ENCODE measurements around the gene JUP.
A peak's percentile ranks its signal among the peaks of the same experiment; 100 is the strongest.
"Not testable (repeated sequence)": the region's sequence is repeated elsewhere in the genome, so short reads cannot be mapped to it uniquely, and the experiment has no call there.

Gene JUP

DNA sequence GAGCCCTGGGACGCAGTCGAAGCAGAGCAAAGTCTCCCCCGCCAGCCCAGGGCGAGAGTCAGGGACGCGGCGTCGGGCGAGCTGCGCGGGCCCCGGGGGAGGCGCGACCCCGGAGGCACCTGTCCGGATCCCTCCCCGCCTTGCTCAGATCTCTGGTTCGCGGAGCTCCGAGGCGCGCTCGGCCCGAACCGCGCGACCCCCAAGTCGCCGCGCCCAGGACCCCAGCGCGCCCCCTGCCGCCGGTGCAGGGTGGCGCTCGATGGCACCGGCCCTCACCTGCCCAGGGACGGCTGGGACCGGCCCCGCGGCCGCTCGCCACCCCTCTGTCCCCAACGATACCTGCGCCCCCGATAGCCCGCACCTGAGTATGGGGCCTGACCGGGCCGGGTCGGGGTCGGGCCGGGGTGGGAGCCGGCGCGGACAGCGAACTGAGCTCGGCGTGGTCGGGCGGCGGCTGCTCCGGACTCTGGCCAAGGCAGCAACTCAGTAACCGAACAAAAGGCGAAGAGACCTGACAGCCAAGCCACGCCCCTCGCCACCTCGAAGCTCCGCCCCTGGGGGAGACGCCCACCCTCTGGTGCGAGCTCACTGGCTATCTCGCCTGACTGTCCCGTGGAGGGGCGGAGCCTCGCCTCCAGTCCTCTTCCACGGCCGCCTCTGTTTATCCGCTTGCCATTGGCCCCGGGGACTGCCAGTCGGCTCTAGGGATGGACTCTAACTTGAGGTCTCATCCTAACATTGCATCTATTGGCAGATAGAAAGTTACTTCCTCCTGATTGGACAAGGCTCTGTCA, at the start of gene JUP:
Gene JUP (minus strand): TSS at position 485 of the 794 bp plus-strand sequence. CDS start 14,857 bp downstream, outside the sequence.
- peak; percentile 98 for DNase-seq (ENCODE audit: low spot score)

DNA sequence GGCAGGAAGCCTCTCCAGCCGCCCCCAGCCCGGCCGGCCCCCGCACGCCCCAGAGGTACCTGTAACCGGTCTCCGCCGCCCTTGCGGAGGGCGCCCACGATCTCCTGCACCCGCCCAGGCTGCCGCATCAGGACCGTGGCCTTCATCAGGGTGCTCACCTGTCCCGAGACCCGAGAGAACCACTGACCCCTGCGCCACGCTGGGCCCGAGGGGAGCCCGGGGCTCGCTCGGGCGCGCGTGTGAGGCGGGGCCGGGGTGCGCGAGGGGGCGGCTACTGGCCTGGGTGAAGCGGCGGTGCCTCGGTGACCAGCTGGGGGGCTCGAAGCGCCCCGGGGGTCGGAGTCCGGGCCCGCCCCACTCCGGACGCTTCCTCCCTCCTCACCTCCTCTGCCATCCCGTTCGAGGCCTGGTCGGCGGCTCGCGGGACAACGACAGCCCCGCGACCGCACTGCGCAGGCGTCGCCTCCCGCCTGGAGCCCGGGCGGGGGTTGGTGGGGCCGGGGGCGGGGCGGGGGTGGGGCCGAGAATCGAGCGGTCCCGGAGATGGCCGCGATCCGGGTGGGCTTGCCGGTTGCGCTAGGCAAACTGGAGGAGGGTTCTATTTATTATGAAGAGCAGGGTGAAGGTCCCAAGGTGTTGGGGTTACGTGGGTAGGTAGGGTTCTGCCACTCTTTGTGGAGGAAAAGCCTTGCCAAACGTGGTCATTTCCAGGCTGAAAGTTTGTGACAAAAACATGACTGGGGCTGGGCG, 49.5 kb upstream of the JUP start, which contains the start of gene NT5C3B:
Gene NT5C3B (minus strand): TSS at position 433 of the 750 bp plus-strand sequence. CDS start 39 bp downstream, at position 394.
- DNase-seq (ENCODE audit: low spot score) = peak; percentile 96

DNA sequence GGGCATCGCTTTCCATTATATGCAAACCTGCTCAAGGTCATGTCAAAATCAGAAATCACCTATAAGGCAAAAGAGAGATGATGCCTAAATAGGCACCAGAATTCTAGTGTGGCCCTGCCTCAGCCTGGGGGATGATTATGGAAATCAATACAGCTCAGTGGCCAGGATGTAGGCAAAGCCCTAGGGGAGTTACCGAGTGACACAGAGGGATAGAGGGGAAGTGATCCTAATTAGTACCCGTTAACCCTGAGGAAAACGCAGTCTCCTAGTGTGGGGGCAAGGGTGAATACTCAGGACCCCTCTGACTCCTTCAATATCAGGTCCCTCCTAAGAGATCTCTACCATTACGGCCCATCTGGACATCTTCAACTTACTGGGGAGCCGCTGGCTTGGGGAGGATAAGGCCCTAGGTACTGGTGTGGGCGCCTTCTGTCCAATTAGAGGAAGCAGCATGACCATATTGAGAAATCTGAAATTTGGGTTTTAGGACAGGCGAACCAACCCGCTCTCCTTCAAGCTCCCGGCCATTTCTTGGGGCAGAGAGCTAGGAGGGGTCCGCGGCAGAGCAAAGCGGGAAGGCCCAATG, 48.8 kb upstream of the JUP start:
- DNase-seq (ENCODE audit: low spot score) = peak; percentile 50

DNA sequence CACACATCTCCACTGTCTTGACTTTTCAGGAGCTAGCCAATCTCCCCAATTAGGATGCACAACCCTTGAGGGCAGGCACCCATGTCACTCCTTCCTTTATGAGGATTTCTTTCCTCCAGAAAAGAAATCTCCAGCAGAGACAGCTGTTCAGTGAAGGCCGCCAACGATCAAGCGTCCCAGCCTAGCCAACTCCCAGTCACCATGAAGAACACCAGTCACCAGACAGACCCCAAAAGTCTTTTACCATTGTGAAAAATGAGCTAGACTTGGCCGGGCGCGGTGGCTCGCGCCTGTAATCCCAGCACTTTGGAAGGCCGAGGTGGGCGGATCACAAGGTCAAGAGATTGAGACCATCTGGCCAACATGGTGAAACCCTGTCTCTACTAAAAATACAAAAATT, 43.5 kb upstream of the JUP start:
- DNase-seq (ENCODE audit: low spot score) = not testable (repeated sequence)

DNA sequence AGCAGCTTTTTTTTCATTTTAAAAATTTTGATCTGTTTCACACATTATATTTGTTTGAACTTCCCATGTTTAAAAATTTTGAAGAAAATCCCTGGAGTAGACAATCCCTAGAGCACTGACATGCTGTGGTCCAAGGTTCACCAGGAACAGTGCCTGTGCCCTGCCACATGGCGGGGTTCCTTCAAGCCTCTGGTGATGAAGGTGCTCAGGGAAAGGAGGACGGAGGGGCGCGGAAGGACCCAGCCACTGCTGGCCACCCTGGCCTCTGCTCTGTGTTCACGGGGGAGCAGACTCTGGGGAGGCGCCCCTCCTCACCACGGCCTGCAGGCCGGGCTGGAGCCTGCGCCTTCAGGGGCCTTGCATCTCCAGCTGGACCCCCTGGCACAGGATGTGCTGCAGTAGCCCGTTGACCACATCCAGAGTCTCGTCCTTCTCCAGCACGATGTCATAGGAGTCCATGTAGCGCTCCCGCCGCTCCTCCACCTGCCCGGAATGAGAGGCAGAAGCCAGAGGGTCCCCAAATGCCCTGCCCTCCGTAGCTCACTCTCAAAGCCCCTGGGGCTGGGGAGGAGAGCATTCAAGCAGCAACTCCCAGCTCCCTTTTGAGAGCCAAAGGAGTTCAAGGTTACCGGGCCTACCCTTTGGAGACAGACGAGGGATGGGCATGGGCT, 38.8 kb upstream of the JUP start:
- no peak for DNase-seq (ENCODE audit: low spot score)

DNA sequence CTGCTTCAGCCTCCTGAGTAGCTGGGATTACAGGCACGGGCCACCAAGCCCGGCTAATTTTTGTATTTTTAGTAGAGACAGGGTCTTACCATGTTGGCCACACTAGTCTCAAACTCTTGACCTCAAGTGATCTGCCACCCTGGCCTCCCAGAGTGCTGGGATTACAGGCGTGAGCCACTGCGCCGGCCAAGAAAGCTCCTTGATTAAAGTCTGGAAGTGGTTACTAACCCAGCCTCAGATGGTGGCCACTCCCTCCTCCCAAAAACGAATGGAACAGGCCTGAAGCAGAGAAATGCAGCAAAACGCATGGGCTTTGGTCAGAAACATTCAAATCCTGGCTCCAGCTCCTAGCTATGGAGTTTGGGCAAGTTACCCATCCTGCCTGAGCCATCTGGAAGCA, 37.6 kb upstream of the JUP start:
- DNase-seq (ENCODE audit: low spot score) = no peak

DNA sequence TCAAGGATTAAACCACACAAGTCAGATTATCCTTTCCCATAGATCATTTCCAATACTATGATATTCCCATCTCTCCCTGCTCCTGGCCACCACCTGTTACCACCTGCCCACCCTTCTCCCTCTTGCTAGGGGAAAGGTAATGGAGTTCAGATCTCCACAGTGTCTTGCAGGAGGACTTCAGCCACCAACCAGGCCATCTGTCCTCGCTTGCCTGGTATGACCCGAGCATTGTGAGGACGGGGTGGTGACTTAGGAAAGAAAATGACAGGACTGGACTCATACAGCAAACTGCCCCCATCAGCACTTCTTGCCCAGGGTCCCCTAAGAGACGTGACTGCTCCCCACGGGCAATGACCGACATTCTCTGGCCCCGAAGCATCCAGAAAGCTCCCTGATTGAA, 37.1 kb upstream of the JUP start:
- no peak for DNase-seq (ENCODE audit: low spot score)

DNA sequence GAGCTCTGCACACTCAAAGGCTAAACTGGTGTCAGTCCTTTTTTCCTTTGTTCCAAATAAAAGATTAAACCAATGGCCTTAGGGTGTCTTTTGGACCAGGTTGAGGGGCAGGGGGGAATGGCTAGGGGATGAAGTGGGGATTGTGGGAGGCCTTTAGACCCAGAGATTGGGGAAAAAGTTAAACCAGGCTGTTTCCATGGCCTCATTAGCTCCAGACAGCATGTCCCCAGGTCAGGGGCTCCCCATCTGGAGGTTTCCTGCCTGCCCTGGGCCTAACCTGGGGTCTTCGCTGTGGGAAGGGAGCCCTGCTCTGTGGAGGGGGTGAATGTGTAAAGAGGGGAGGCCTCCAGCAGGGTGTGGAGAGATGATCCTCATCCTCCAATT, 36.6 kb upstream of the JUP start:
- no peak for DNase-seq (ENCODE audit: low spot score)

DNA sequence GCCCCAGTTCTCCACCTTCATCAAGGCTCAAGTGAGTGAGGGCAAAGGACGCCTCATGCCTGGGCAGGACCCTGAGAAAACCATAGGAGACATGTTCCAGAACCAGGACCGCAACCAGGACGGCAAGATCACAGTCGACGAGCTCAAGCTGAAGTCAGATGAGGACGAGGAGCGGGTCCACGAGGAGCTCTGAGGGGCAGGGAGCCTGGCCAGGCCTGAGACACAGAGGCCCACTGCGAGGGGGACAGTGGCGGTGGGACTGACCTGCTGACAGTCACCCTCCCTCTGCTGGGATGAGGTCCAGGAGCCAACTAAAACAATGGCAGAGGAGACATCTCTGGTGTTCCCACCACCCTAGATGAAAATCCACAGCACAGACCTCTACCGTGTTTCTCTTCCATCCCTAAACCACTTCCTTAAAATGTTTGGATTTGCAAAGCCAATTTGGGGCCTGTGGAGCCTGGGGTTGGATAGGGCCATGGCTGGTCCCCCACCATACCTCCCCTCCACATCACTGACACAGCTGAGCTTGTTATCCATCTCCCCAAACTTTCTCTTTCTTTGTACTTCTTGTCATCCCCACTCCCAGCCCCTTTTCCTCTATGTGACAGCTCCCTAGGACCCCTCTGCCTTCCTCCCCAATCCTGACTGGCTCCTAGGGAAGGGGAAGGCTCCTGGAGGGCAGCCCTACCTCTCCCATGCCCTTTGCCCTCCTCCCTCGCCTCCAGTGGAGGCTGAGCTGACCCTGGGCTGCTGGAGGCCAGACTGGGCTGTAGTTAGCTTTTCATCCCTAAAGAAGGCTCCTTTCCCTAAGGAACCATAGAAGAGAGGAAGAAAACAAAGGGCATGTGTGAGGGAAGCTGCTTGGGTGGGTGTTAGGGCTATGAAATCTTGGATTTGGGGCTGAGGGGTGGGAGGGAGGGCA, 36.0 kb upstream of the JUP start:
- DNase-seq (ENCODE audit: low spot score) = no peak

DNA sequence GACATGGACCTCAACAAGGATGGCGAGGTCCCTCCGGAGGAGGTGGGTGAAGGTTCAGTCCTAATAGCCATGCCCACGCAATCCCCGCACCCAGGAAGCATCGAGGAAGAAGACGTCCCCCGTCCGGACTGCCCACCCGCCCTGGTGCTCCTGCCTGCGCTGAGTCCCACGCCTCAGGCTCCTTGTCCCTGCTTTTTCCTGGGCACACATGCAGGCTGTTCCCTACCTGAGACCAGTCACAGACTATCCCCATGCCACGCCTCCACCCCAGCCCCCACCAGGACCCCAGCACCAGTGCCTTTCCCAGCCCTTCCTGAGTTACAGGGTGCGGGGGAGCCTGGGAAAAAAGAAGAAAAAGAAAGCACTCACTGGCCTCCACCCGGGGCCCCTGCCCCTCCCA, 35.3 kb upstream of the JUP start:
- no peak for DNase-seq (ENCODE audit: low spot score)

DNA sequence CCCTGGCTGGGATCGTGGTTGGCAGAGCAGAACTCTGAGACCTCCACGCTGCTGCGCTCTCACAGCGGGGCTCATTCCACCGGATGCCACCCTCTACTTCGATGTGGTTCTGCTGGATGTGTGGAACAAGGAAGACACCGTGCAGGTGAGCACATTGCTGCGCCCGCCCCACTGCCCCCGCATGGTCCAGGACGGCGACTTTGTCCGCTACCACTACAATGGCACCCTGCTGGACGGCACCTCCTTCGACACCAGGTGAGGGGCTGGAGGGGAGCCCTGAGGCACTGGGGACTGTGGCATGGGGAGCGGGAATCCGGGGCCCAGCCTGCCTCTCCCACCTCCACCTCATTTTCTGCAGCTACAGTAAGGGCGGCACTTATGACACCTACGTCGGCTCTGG, 31.5 kb upstream of the JUP start:
- DNase-seq (ENCODE audit: low spot score) = no peak

DNA sequence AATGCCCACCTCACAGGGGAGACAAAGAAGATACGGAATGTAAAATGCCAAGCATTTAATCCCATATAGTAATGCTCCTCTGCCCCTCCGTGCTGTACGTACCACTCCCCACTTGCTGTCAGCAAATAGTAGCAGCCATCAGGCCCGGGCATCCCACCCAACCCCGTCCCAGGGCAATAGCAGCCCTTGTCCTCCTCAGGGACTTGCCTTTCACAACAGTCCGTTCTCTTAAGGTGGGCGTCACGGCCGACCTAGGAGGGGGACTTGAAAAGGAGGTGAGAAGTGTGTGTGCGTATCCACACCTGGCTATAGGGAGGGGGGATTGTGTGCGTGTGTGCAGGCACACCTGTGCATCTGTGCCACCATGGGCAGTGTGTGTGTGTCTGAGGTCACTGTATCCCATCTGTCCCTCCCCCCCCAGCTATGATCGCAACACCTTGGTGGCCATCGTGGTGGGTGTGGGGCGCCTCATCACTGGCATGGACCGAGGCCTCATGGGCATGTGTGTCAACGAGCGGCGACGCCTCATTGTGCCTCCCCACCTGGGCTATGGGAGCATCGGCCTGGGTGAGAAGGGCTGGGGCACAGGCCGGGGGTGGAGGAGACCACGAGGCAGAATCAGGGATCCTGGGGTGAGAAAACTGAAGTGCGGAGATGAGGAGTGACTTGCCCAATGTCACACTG, 30.3 kb upstream of the JUP start:
- DNase-seq (ENCODE audit: low spot score) = no peak

DNA sequence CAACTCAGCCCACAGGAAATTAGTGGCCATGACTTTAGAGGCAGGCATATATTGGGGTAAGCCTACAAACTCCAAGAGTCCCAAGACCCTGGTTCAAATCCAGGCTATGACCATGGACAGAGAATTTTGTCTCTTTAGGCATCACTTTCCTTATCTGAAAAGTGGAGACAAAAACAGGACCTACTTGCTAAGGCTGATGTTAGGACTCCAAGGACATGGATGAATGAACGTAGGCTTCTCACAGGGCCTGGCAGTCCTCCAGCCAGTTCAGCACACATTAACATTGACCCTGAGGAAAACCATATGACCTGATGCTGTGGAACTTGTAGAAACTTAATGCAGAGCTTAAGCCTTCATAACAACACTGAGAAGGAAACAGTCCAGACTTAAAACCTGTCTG, 27.7 kb upstream of the JUP start:
- DNase-seq (ENCODE audit: low spot score) = no peak

DNA sequence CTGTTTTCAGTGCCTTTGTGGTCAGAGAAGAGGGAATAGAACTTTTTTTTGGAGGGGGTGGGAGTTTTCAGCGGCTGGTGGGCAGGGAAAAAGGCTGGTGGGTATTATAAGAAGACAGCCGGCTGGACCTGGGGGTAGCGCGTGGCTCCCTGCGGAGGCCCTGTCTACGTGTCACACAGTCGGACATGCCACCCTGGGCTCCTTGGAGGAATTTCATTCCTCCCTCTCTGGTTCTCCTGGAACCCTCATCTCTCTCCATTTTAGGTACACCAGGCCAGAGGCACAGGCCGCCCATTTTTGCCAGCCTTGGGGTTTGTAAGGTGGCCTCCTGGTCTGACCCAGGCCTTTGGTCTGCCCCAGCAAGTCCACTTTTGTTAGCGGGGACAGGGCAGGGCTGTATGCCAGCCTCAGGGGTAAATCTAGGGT, 27.2 kb upstream of the JUP start:
- DNase-seq (ENCODE audit: low spot score) = no peak

DNA sequence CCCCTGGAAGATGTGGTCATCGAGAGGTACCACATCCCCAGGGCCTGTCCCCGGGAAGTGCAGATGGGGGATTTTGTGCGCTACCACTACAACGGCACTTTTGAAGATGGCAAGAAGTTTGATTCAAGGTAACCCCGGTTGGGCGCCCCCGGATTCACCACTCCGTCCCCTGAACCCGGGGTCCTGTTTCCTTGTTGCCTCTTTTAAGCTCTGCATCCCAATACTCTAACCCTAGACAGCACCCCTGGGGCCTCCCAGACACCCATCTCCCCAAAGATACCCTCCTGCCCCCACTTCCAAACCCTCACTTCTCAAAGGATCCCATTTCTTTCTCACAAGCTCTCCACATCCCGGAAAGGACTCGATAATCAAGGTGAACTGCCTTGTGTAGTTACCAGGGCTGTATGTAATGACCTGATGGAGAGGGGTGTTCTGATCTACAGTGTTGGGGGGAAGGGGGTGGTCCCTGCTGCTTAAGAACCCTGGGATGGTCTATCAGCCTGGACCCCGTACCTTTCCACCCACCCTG, 26.7 kb upstream of the JUP start:
- no peak for DNase-seq (ENCODE audit: low spot score)

DNA sequence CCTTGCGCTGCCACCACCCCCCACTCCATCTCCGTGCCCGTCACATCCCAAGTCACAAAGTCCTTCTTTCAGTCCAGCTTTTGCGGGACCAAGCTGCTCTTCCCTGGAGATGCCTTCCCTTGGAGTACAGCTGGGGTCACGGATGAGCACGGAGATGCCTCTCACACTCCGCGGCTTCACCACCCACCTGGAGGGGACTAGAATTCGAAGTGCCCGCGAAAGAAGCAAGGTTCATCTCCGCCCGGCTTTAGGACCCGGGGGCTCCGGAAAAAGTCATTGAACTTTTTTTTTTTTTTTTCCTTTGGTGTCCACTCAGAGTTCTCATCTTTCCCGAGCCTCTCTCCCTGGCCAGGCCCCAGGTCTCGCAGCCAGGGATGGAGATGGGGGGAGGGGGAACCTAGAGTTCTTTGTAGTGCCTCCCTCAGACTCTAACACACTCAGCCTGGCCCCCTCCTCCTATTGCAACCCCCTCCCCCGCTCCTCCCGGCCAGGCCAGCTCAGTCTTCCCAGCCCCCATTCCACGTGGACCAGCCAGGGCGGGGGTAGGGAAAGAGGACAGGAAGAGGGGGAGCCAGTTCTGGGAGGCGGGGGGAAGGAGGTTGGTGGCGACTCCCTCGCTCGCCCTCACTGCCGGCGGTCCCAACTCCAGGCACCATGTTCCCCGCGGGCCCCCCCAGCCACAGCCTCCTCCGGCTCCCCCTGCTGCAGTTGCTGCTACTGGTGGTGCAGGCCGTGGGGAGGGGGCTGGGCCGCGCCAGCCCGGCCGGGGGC, 26.1 kb upstream of the JUP start, which contains the start of gene FKBP10:
Gene FKBP10 (plus strand): TSS at position 624 of the 771 bp plus-strand sequence. CDS start 31 bp downstream, at position 655.
- DNase-seq (ENCODE audit: low spot score) = peak; percentile 94

DNA sequence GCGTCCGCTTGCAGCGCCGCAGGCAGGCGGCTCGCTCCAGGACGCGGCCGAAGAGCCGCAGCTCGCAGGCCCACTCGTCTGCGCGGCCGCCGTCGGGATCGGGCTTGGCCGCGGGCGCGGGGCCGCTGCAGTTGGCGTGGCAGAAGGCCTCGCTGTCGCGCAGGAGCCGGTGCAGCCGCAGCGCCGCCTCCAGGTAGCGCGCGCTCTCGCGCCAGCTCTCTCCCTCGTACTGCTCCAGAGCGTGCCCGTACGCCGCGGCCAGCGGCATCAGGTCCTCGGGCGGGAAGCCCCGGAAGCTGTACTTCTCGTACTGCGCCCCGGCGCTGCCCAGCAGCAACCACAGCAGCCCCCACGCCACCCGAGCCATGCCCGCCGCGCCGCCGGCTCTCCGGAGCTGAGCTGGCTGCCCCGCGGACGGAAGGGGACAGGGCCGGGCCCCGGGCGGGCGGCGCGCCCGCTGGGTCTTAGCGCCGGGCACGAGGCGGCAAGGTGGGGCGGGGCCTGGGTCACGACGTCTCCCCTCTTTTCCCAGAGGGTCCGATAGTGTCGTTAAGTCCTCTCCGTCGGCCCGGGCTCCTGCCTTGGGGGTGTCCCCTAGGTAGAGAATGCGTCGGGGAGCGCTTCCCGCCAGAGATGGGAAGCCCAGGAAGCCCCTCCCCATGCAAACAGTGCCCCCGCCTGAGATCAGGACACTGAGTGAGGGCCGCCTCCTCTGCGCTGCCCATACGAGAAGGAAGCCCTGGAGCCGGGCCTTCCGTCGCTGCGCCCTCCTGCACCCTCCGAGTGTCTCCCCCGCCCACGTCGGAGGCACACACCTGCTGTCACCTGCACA, 25.3 kb upstream of the JUP start, which contains the start of gene P3H4:
Gene P3H4 (minus strand): TSS at position 401 of the 832 bp plus-strand sequence. CDS start 34 bp downstream, at position 367.
- DNase-seq (ENCODE audit: low spot score) = peak; percentile 90
